Measurements from ENCODE around the gene VTI1B. TPM values are rescaled to one million over a fixed set of nuclear protein-coding genes. Genes with fewer than 3 reads are reported as not detected.

Gene VTI1B
- total and polyA plus RNA-seq, 2 experiments from 2014 or later, result 44.7 to 96.1 TPM

DNA sequence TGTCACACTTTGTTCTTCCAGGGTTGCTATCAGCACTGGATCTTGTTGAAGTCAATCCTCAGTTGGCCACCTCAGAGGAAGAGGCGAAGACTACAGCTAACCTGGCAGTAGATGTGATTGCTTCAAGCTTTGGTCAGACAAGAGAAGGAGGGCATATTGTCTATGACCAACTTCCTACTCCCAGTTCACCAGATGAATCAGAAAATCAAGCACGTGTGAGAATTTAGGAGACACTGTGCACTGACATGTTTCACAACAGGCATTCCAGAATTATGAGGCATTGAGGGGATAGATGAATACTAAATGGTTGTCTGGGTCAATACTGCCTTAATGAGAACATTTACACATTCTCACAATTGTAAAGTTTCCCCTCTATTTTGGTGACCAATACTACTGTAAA is 23.7 kb downstream of the VTI1B start (continued):
- TF ChIP-seq, protein P1, sequence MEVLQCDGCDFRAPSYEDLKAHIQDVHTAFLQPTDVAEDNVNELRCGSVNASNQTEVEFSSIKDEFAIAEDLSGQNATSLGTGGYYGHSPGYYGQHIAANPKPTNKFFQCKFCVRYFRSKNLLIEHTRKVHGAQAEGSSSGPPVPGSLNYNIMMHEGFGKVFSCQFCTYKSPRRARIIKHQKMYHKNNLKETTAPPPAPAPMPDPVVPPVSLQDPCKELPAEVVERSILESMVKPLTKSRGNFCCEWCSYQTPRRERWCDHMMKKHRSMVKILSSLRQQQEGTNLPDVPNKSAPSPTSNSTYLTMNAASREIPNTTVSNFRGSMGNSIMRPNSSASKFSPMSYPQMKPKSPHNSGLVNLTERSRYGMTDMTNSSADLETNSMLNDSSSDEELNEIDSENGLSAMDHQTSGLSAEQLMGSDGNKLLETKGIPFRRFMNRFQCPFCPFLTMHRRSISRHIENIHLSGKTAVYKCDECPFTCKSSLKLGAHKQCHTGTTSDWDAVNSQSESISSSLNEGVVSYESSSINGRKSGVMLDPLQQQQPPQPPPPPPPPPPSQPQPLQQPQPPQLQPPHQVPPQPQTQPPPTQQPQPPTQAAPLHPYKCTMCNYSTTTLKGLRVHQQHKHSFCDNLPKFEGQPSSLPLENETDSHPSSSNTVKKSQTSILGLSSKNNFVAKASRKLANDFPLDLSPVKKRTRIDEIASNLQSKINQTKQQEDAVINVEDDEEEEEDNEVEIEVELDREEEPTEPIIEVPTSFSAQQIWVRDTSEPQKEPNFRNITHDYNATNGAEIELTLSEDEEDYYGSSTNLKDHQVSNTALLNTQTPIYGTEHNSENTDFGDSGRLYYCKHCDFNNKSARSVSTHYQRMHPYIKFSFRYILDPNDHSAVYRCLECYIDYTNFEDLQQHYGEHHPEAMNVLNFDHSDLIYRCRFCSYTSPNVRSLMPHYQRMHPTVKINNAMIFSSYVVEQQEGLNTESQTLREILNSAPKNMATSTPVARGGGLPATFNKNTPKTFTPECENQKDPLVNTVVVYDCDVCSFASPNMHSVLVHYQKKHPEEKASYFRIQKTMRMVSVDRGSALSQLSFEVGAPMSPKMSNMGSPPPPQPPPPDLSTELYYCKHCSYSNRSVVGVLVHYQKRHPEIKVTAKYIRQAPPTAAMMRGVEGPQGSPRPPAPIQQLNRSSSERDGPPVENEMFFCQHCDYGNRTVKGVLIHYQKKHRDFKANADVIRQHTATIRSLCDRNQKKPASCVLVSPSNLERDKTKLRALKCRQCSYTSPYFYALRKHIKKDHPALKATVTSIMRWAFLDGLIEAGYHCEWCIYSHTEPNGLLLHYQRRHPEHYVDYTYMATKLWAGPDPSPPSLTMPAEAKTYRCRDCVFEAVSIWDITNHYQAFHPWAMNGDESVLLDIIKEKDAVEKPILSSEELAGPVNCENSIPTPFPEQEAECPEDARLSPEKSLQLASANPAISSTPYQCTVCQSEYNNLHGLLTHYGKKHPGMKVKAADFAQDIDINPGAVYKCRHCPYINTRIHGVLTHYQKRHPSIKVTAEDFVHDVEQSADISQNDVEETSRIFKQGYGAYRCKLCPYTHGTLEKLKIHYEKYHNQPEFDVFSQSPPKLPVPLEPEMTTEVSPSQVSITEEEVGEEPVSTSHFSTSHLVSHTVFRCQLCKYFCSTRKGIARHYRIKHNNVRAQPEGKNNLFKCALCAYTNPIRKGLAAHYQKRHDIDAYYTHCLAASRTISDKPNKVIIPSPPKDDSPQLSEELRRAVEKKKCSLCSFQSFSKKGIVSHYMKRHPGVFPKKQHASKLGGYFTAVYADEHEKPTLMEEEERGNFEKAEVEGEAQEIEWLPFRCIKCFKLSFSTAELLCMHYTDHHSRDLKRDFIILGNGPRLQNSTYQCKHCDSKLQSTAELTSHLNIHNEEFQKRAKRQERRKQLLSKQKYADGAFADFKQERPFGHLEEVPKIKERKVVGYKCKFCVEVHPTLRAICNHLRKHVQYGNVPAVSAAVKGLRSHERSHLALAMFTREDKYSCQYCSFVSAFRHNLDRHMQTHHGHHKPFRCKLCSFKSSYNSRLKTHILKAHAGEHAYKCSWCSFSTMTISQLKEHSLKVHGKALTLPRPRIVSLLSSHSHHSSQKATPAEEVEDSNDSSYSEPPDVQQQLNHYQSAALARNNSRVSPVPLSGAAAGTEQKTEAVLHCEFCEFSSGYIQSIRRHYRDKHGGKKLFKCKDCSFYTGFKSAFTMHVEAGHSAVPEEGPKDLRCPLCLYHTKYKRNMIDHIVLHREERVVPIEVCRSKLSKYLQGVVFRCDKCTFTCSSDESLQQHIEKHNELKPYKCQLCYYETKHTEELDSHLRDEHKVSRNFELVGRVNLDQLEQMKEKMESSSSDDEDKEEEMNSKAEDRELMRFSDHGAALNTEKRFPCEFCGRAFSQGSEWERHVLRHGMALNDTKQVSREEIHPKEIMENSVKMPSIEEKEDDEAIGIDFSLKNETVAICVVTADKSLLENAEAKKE (CRISPR knock-in tag; IDR thresholded peaks at IDR 0.05), result no peak
- no peak for TF ChIP-seq STAT1 (IDR thresholded peaks at IDR 0.05; ENCODE audit: unreplicated experiment)

DNA sequence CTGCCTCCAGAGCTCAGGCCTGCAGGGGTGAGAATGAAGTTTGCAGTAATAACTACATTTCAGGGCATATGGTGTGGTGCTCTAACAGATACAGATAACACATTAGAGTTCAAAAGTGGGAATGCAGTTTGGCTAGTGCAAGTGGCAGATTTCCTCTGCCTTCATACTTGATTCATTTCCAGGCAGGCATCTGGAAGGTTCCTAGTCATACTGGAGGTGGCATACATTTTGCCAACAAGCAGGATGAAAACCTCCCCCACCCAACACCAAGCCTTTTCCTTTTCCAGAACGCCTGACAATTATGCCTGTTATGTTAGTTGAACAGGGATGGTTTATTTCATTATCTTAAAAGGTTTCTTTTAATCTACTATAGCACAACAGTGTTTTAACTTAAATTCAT is 24.3 kb downstream of the VTI1B start:
- no peaks in the 10 kb centered on the region for H3K4me1 ChIP-seq (ENCODE audit: insufficient read depth)
- no peak overlapping the region for H3K4me3 Mint-ChIP-seq
- H3F3A ChIP-seq (replicated peaks; ENCODE audit: low read depth), result no peaks in the 10 kb centered on the region
- DNase-seq (ENCODE audit: low spot score), result no peak
- H2AFZ ChIP-seq, result no peak overlapping the region
- no peak overlapping the region for H3K27ac ChIP-seq (ENCODE audit: low read depth)
- peaks cover 54% of the 10 kb centered on the region for H3K36me3 Mint-ChIP-seq (ENCODE audit: low read depth)
- H3K79me2 ChIP-seq (replicated peaks; ENCODE audit: insufficient read depth), result no peaks in the 10 kb centered on the region
- H3K36me3 ChIP-seq (ENCODE audit: insufficient read depth), result peaks cover 39% of the 10 kb centered on the region
- no peak overlapping the region for H3K4me3 ChIP-seq
- no peaks in the 10 kb centered on the region for H3K27me3 ChIP-seq (ENCODE audit: insufficient read depth)
- no peaks in the 10 kb centered on the region for H3K27me3 Mint-ChIP-seq (ENCODE audit: insufficient read depth, low read depth, poor library complexity)
- H3K27ac Mint-ChIP-seq, result no peak overlapping the region
- no peak for ATAC-seq
- no peaks in the 10 kb centered on the region for H3K9me3 Mint-ChIP-seq
- H4K20me1 ChIP-seq (replicated peaks; ENCODE audit: insufficient read depth), result peaks cover 15% of the 10 kb centered on the region
- TF ChIP-seq EZH2 (IDR thresholded peaks at IDR 0.05; ENCODE audit: low read depth, unreplicated experiment) (no peak), ZNF331 (CRISPR knock-in tag; IDR thresholded peaks at IDR 0.05; ENCODE audit: low read depth) (no peak), POLR2AphosphoS5 (IDR thresholded peaks at IDR 0.05; ENCODE audit: low read depth) (no peak), JUNB (IDR thresholded peaks at IDR 0.05; ENCODE audit: unreplicated experiment) (no peak)
- TF ChIP-seq, protein P2, sequence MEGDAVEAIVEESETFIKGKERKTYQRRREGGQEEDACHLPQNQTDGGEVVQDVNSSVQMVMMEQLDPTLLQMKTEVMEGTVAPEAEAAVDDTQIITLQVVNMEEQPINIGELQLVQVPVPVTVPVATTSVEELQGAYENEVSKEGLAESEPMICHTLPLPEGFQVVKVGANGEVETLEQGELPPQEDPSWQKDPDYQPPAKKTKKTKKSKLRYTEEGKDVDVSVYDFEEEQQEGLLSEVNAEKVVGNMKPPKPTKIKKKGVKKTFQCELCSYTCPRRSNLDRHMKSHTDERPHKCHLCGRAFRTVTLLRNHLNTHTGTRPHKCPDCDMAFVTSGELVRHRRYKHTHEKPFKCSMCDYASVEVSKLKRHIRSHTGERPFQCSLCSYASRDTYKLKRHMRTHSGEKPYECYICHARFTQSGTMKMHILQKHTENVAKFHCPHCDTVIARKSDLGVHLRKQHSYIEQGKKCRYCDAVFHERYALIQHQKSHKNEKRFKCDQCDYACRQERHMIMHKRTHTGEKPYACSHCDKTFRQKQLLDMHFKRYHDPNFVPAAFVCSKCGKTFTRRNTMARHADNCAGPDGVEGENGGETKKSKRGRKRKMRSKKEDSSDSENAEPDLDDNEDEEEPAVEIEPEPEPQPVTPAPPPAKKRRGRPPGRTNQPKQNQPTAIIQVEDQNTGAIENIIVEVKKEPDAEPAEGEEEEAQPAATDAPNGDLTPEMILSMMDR (conservative IDR thresholded peaks at IDR 0.05; ENCODE audit: low read depth in 2 of 2), result no peak
- TF ChIP-seq, protein P1 (CRISPR knock-in tag; IDR thresholded peaks at IDR 0.05), result no peak
- H3K4me1 Mint-ChIP-seq, result no peaks in the 10 kb centered on the region
- no peaks in the 10 kb centered on the region for H3K9me2 ChIP-seq (ENCODE audit: insufficient read depth)
- H3K4me2 ChIP-seq, result no peak overlapping the region
